Activated T-cell treated with anti-CD3 and anti-CD28 coated beads, Interleukin-2, amount 50 U/mL, for 4 hours (primary cell): ENCODE measurements around the gene ZFR2. TPM values are rescaled to one million over a fixed set of nuclear protein-coding genes. Genes with fewer than 3 reads are reported as not detected.
A peak's percentile ranks its signal among the peaks of the same experiment; 100 is the strongest.

ENCODE experiments used
- ATAC-seq, 2 donors: fragments of 200-7000 bp; cut with Tn5 transposase; one replicate each; pipeline ENCODE4 v1.10.0; 2021
- DNase-seq: peaks from one replicate; pipeline ENCODE4 v3.0.0-alpha.2; 2020
- H3K27me3 Mint-ChIP-seq: one replicate; pipeline ENCODE4 v1.8.0; 2021; ENCODE audit warnings: low read depth, mixed read lengths
- H3K36me3 Mint-ChIP-seq: one replicate; pipeline ENCODE4 v1.8.0; 2022; ENCODE audit warnings: mixed read lengths; ENCODE audit not compliant: insufficient read depth
- H3K4me1 Mint-ChIP-seq: one replicate; pipeline ENCODE4 v1.8.0; 2021; ENCODE audit warnings: low read depth, mixed read lengths
- H3K4me3 Mint-ChIP-seq: one replicate; pipeline ENCODE4 v1.8.0; 2021; ENCODE audit warnings: mild to moderate bottlenecking, moderate library complexity, mixed read lengths
- H3K9me3 Mint-ChIP-seq: one replicate; pipeline ENCODE4 v1.8.0; 2021; ENCODE audit warnings: mixed read lengths
- total RNA-seq, 3 donors: library from RNA; stranded (reverse); gene quantifications; one replicate each; pipeline ENCODE4 v1.2.1, GENCODE V29; 2021

The ZFR2 gene
- total RNA-seq, 3 donors from 2014 or later = 0.53 to 1.1 (median 0.90) TPM

DNA sequence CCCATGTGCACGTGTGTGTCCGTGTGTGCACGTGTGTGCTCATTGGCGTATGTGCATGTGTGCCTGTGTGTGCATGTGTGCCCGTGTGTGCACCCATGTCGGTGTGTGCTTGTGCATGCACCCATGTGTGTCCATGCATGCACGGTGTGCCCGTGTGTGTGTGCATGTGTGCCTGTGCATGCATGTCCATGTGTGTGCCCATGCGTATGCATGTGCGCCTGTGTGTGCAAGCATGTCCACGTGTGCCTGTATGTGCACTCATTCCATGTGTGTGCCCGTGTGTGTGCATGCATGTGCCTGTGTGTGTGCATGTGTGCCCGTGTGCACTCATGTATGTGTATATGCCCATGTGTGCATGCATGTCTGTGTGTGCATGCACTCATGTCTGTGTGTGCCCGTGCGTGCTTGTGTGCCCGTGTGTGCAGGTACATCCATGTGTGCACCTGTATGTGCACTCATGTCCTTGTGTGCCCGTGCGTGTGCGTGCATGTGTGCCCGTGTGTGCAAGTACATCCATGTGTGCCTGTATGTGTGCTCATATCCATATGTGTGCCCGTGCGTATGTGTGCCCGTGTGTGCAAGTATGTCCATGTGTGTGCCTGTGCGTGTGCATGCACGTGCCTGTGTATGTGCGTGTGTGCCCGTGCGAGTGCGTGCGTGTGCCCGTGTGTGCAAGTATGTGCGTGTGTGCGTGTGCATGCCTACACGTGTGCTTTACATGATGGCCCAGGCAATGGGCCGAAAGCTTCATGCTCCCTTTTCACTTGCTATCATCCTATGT, 61.1 kb downstream of the ZFR2 start:
- ATAC-seq = no peak
- Mint-ChIP-seq H3K4me3 (no peak overlapping the region), H3K27me3 (no peaks in the 10 kb centered on the region), H3K36me3 (no peaks in the 10 kb centered on the region), H3K9me3 (no peaks in the 10 kb centered on the region), H3K4me1 (peaks cover 38% of the 10 kb centered on the region)
- DNase-seq = no peak

DNA sequence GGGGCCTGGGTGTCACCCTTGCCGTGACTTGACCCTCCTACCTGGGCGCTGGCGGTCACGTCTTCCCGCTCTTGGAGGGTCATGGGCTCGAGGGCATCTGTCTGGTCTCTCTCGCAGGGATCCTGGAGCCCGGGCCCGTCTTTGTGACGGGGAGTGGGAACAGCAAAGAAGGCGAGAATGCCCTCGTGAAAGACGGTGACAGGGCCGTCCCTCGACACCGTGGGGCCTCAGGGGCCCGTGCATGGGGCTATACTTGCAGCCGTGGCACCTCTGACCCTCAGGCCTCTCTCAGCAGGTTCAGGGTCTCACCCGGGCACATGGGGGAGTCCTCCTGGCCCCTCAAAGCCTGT, 61.7 kb downstream of the ZFR2 start:
- ATAC-seq (no peak), DNase-seq (no peak)
- Mint-ChIP-seq H3K4me1 (peaks cover 34% of the 10 kb centered on the region), H3K27me3 (no peaks in the 10 kb centered on the region), H3K36me3 (no peaks in the 10 kb centered on the region), H3K9me3 (no peaks in the 10 kb centered on the region), H3K4me3 (no peak overlapping the region)

DNA sequence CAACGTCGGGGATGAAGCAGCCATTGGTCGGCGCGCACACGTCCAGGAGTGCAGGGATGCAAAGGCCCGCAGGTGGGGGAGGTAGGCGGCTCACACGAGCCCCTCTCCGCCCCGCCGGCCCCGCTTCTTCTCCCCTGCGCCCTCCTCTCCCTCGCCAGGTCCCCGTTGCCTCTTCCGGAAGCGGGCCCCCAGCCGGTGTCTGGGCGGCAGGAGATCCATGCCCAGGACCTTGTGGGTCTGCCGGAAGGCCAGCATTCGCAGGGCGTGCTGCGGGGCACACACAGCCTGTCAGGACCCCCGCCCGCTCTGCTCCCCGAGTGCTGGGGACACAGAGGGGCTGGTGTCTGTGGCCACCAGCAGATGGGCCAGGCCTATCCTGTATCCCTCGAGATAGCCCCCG, 63.0 kb downstream of the ZFR2 start:
- Mint-ChIP-seq H3K9me3 (no peaks in the 10 kb centered on the region), H3K4me1 (peaks cover 34% of the 10 kb centered on the region), H3K36me3 (no peaks in the 10 kb centered on the region), H3K4me3 (no peak overlapping the region), H3K27me3 (no peaks in the 10 kb centered on the region)
- ATAC-seq (no peak), DNase-seq (no peak)

DNA sequence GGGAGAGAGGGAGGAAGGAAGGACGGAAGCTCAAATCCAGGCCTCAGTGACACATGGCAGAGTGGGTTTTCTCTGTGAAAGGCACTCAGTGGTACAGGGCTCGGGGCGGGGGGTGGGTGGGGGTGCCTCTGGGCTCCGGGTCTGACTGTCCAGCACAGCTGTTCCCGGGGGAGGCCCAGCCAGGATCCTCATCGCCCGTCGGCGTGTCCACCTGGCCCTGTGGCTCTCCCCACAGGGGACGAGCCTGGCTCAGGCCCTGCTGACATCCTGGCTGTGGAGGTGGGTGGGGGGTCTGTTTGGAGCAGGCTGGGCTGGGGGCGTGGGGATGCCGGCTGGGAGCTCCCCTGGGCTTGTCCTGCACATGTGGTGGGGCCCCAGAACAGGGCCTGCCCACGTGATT, 64.4 kb downstream of the ZFR2 start:
- H3K36me3 Mint-ChIP-seq = no peaks in the 10 kb centered on the region
- H3K4me3 Mint-ChIP-seq = no peak overlapping the region
- no peaks in the 10 kb centered on the region for H3K9me3 Mint-ChIP-seq
- H3K27me3 Mint-ChIP-seq = no peaks in the 10 kb centered on the region
- peaks cover 35% of the 10 kb centered on the region for H3K4me1 Mint-ChIP-seq
- DNase-seq (no peak), ATAC-seq (no peak)

DNA sequence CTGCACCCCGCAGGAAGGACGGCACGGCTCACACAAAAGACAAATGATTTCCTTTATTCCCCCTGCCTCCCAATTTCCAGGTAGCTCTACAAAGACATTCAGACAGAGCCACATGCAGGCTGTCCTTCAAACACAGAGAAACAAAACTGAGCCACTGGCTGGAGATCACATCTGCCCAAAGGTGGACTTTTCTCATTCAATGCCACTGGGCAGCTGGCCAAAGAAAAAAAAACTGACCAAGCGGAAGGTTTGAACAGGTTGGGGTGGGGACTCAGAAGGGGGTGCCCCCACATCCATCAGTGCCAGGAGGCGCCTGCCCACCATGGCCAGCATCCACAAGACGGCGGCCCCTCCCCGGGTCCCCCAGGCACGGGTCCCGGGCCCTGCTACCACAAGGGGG, 64.9 kb downstream of the ZFR2 start:
- Mint-ChIP-seq H3K9me3 (no peaks in the 10 kb centered on the region), H3K4me1 (peaks cover 39% of the 10 kb centered on the region), H3K36me3 (no peaks in the 10 kb centered on the region), H3K4me3 (no peak overlapping the region), H3K27me3 (no peaks in the 10 kb centered on the region)
- no peak for DNase-seq
- no peak for ATAC-seq

DNA sequence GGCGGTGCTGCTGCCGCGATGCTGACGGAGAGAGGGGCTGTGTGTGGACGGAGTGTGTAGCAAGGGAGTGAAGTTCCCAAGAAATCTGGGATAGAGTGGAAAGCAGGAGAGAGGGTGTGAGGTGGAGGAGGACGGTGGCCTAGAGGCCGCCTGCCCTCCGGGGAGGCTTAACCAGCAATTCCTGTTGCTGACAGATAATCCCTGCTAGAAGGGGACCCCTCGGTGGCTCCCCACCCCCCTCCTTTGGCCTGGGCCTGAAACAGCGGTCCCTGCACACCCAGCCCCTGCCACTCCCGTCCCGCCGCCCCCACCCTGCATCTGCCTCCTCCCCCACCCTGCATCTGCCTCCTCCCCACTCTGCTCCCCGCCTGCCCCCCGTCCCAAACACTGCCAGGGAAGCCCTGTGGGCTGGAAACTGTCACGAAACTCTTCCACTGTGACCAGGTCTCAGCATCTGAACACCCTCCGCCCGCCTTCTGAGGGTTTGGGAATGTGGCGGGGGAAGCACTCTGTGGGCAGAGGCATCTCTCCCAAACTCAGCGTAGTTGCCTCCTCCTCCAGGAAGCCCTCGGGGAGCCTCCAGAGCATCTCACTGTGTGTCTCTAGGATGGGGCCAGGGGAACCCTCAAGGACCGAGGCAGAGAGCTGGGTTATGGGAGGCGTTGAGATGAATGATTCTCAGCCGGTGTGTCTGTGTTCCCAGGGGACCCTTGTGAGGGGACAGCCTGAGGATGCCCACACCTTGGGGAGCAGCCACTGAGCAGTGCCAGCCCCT, 65.5 kb downstream of the ZFR2 start:
- no peaks in the 10 kb centered on the region for H3K27me3 Mint-ChIP-seq
- no peak for DNase-seq
- peaks cover 40% of the 10 kb centered on the region for H3K4me1 Mint-ChIP-seq
- ATAC-seq = no peak
- H3K36me3 Mint-ChIP-seq = no peaks in the 10 kb centered on the region
- H3K9me3 Mint-ChIP-seq = no peaks in the 10 kb centered on the region
- no peak overlapping the region for H3K4me3 Mint-ChIP-seq

DNA sequence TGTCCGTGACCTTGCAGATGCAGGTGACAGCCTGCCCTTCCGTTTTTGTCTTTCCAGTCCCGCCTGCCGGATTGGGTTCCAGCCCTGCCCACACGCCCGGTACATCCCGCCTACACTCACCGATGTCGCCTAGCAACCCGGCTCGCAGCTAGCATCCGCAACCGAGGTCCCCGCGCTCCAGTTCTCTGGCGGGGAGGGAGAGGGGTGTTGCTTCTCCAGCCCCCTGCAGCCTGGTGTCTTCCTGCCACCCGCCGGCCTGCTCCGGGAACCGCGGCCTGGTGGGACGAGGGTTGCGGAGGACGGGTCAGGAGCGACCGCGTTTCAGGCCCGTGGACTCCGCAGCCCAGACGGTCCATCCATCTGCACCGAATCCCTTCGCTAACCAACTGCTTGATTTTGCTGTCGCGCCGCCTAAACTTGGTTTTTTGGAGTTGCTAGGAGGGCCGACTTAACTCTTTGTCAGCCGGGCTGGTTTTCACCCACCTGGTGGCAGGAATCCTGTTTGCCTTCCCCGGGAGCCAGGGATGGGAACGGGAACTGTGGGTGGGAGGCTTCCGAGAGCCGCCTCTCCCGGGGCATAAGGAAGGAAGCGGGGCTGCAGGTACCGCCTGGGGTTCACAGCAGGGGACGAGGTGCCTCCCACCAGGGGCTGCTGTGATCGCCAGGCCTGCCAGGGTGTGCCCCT, 67.3 kb downstream of the ZFR2 start:
- Mint-ChIP-seq H3K4me3 (peak overlapping the region; percentile 61), H3K9me3 (peaks cover 5% of the 10 kb centered on the region), H3K27me3 (no peaks in the 10 kb centered on the region), H3K4me1 (peaks cover 29% of the 10 kb centered on the region), H3K36me3 (peaks cover under 1% of the 10 kb centered on the region)
- ATAC-seq = peak; percentile 64
- peak; percentile 62 for DNase-seq

DNA sequence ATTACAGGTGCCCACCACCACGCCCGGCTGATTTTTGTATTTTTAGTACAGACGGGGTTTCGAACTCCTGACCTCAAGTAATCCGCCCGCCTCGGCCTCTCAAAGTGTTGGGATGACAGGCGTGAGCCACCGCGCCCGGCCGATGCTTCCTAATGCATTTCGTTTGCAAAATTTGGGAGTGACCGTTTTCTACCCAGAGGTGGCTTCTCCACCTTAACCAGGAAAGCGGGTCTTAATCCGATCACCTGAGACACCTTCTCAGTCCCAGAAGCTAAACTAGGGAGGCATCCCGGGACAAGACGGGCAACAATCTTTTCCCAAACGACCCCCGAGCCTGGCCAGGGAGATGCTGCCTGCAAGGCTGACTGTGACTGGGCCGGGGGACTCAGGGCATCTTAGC, 67.8 kb downstream of the ZFR2 start:
- Mint-ChIP-seq H3K27me3 (no peaks in the 10 kb centered on the region), H3K4me3 (peak overlapping the region; percentile 61), H3K9me3 (peaks cover 8% of the 10 kb centered on the region), H3K36me3 (peaks cover 2% of the 10 kb centered on the region), H3K4me1 (peaks cover 28% of the 10 kb centered on the region)
- no peak for DNase-seq
- ATAC-seq = no peak

DNA sequence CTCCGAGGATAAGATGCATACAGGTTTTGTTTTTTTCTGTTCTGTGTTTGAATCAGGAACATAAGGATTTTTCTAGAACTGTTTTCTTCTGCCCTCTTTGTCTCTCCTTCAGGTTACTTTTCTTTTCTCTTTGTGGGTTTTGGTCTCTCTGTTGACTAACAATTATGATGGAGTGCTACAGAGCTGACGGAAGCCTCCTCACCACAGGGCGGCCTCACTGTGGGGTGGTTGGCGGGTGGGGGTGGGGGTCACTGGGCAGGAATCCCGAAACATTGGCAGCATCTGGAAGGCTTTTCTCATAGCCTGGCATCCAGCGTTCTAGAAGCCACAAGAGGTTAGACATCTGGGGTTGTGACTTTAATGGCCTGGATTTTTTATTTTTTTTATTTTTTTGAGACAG, 70.7 kb downstream of the ZFR2 start:
- H3K4me1 Mint-ChIP-seq = peaks cover 22% of the 10 kb centered on the region
- H3K4me3 Mint-ChIP-seq = peak overlapping the region; percentile 0
- H3K36me3 Mint-ChIP-seq = peaks cover 2% of the 10 kb centered on the region
- DNase-seq (no peak), ATAC-seq (peak; percentile 73 to 81)
- H3K27me3 Mint-ChIP-seq = no peaks in the 10 kb centered on the region
- H3K9me3 Mint-ChIP-seq = peaks cover 8% of the 10 kb centered on the region

DNA sequence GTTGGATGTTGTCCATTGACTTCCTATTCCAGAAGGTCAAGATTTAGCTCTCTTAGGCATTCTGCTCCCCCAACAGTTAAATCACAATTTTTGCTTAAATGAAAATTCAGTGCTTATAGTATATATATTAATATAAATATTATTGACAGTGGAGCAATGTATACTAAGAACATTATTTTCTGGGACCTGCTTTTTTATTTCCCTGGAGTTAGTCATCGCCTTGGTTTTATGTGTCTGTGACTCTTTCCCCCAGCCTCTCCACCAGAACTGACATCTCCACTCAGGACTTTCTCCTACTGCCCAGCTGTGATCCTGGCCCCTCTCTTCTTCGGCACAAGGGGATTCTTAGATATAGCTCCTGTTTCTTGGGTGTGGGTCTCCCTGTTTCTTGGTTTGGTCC, 72.5 kb downstream of the ZFR2 start:
- no peak for ATAC-seq

DNA sequence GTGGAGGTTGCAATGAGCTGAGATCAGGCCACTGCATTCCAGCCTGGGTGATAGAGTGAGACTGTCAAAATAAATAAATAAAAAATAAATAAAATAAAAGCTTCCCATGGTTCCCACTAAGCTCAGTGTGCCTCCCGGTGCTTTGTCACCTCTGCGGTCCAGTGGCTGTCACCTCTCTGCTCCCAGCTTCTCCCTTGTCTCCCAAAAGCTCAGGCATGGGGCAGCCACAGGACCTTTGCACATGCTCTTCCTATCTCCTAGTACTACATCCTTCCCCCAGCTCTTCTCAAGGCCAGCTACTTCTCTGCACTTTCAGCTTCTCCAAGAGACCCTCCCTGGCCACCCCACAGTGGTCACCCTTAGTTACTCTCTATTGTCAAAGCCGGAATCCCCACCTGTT, 75.0 kb downstream of the ZFR2 start:
- no peak overlapping the region for H3K4me3 Mint-ChIP-seq
- DNase-seq (no peak), ATAC-seq (no peak)
- H3K36me3 Mint-ChIP-seq = peaks cover 2% of the 10 kb centered on the region
- peaks cover 8% of the 10 kb centered on the region for H3K9me3 Mint-ChIP-seq
- H3K27me3 Mint-ChIP-seq = no peaks in the 10 kb centered on the region
- peaks cover 10% of the 10 kb centered on the region for H3K4me1 Mint-ChIP-seq

More for the DNA sequence above, 72.5 kb downstream of the ZFR2 start:
- H3K9me3 Mint-ChIP-seq = peaks cover 8% of the 10 kb centered on the region
- H3K4me3 Mint-ChIP-seq = no peak overlapping the region
- H3K27me3 Mint-ChIP-seq = no peaks in the 10 kb centered on the region
- no peak for DNase-seq
- H3K4me1 Mint-ChIP-seq = peaks cover 18% of the 10 kb centered on the region
- peaks cover 2% of the 10 kb centered on the region for H3K36me3 Mint-ChIP-seq

DNA sequence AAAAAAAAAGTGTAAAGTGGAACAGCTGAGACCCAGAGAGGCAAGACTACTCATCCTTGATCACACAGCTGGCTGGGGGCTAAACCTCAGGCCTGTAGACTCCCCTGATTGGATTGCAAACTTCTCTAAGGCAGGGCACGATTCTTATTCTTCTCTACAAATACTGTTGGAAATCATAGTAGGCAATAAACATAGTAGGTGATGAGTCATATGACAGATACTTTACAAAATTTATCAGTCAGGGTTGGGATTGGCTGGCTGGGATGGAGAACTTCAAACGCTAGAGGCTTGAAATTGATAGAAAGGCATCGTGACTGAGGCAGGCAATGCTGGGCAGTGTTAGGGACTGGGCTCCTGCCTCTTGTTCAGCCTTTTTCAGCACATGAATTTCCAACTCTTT, 76.7 kb downstream of the ZFR2 start:
- no peaks in the 10 kb centered on the region for H3K27me3 Mint-ChIP-seq
- H3K4me3 Mint-ChIP-seq = no peak overlapping the region
- ATAC-seq = no peak
- peaks cover 2% of the 10 kb centered on the region for H3K36me3 Mint-ChIP-seq
- DNase-seq = no peak
- H3K9me3 Mint-ChIP-seq = peaks cover 8% of the 10 kb centered on the region
- peaks cover 6% of the 10 kb centered on the region for H3K4me1 Mint-ChIP-seq

DNA sequence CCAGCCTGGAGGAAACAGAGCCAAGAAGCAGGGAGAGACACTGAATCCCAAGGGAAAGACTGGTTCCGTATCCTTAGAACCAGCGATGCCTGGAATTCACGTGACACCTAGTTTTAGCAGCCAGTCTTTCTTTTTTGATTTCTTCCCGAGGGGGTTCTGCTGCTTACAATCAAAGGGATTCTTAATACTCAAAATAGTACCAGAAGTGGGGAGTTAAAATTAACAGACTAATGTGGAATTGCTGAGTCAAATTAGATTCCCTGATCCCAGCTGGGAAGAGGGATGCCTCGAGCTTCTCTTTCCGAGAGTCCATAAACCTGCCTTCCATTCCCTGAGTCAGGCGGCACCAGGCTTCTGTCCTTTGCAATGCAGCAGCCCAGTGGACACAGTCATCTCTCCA, 77.9 kb downstream of the ZFR2 start:
- Mint-ChIP-seq H3K9me3 (no peaks in the 10 kb centered on the region), H3K4me1 (peaks cover 8% of the 10 kb centered on the region), H3K4me3 (no peak overlapping the region), H3K36me3 (no peaks in the 10 kb centered on the region), H3K27me3 (no peaks in the 10 kb centered on the region)
- ATAC-seq (no peak), DNase-seq (no peak)

DNA sequence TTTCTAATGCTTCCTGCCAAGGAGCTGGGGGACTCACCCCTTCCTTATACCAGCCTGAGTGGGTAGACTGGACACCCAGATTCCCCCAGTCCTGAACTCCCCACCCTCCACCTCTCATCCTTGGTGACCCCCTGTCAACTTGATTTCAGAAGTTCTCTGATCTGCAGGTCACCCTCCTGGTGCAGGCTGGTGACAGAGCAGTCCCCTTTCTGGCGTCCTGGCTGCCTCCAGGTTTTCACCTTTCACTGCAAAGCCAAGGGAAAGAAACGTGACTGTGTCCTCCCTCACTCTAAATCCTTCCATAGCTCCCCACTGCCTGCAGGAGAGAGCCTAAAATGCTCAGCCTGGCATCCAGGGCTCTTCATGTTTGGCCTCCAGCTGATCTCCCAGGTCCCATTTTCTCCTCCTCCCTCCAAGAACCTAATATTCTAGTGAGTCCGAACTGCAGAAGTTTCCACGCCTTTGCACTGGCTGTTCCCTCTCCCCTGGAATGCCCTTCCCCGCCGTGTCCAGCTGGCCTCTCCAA, 78.6 kb downstream of the ZFR2 start:
- no peak for ATAC-seq
- no peak for DNase-seq
- H3K4me1 Mint-ChIP-seq = peaks cover 8% of the 10 kb centered on the region
- no peaks in the 10 kb centered on the region for H3K36me3 Mint-ChIP-seq
- H3K9me3 Mint-ChIP-seq = no peaks in the 10 kb centered on the region
- peaks cover 3% of the 10 kb centered on the region for H3K27me3 Mint-ChIP-seq
- H3K4me3 Mint-ChIP-seq = no peak overlapping the region
